Ectodermal cell (in vitro differentiated cells): ENCODE data around the gene PSMD11.

ENCODE experiments used
- H3K27ac ChIP-seq: 2 replicates; pipeline ENCODE4 v1.7.0; 2013; ENCODE audit warnings: mild to moderate bottlenecking, low read depth, low read length; ENCODE audit not compliant: insufficient read depth, poor library complexity, severe bottlenecking
- H3K27me3 ChIP-seq: 2 replicates; pipeline ENCODE4 v1.7.0; 2013; ENCODE audit warnings: mild to moderate bottlenecking, low read length; ENCODE audit not compliant: insufficient read depth, control insufficient read depth, poor library complexity, severe bottlenecking
- H3K36me3 ChIP-seq: one replicate; pipeline ENCODE4 v1.7.0; 2013; ENCODE audit warnings: low read length; ENCODE audit not compliant: control insufficient read depth, insufficient read depth
- H3K4me1 ChIP-seq: one replicate; pipeline ENCODE4 v1.7.0; 2013; ENCODE audit warnings: low read length; ENCODE audit not compliant: control insufficient read depth, insufficient read depth
- H3K4me3 ChIP-seq: 2 replicates; pipeline ENCODE4 v1.7.0; 2013; ENCODE audit warnings: low read depth, low read length, control low read depth; ENCODE audit not compliant: insufficient read depth
- H3K9me3 ChIP-seq: 2 replicates; pipeline ENCODE4 v1.7.0; 2013; ENCODE audit warnings: mild to moderate bottlenecking, low read length, moderate library complexity; ENCODE audit not compliant: control insufficient read depth
- WGBS, 2 experiments: methylation state at CpG; one replicate each; pipeline ENCODE4 v1.1.7; 2013; ENCODE audit warnings: missing lambda C conversion rate in 2 of 2; 5-methylcytosine and 5-hydroxymethylcytosine counted together

Gene PSMD11

DNA sequence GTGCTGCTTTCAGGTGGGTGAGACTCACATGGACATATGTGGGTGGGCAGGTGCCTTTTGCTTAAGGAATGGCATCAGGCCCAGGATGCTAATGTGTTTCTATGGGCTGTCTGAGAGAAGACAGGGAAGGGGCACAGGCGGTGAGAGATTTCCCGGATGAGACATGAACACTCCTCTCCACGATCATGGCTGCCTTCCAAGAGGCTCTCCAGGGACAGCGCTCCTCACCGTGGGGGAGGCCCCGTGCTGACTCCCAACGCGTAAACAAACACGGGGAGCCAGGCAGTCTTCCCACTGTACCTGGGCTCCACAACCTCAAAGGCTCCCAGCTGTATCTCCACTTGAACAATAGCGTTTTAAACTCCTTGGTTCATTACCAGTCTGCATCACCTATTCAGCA is 85.3 kb downstream of the PSMD11 start:
- H3K9me3 ChIP-seq = no peaks in the 10 kb centered on the region
- WGBS, 2 experiments = 80 to 84% methylated on average over 10 of the region's 10 CpGs
- H3K27ac ChIP-seq = no peak overlapping the region
- no peaks in the 10 kb centered on the region for H3K36me3 ChIP-seq
- H3K4me1 ChIP-seq = no peaks in the 10 kb centered on the region
- no peak overlapping the region for H3K4me3 ChIP-seq
- no peaks in the 10 kb centered on the region for H3K27me3 ChIP-seq
